Tibial artery (tissue), 4 donors: ENCODE results near the gene MMEL1.
A peak's percentile ranks its signal among the peaks of the same experiment; 100 is the strongest.

ENCODE experiments used
- DNase-seq, 2 donors: peaks; one replicate each; pipeline ENCODE4 v3.0.0-alpha.2; 2019
- H3K27ac ChIP-seq, 2 donors: fragments of 200-600 bp; sonication (generic) in 1 of 2; 1 replicate in 1 of 2; 2 replicates in 1 of 2; pipeline ENCODE4 v1.5.1; 2018 to 2019; ENCODE audit warnings: mild to moderate bottlenecking in 1 of 2
- H3K27me3 ChIP-seq, 2 donors: fragments of 200-600 bp; sonication (generic) in 1 of 2; one replicate each; pipeline versions ENCODE4 v1.5.1 to v1.6.0; 2016 to 2019
- H3K36me3 ChIP-seq, 3 donors: fragments of 200-600 bp; sonication (generic) in 2 of 3; one replicate each; pipeline ENCODE4 v1.5.1; 2016 to 2019; ENCODE audit warnings: mild to moderate bottlenecking in 2 of 3
- H3K4me1 ChIP-seq, 4 donors: fragments of 200-600 bp; sonication (generic) in 2 of 4; 1 replicate in 3 of 4; 2 replicates in 1 of 4; pipeline ENCODE4 v1.5.1; 2016 to 2019
- H3K4me3 ChIP-seq, 2 donors: fragments of 200-600 bp; sonication (generic) in 1 of 2; 1 replicate in 1 of 2; 2 replicates in 1 of 2; pipeline ENCODE4 v1.5.1; 2018 to 2019; ENCODE audit warnings: mild to moderate bottlenecking in 2 of 2
- H3K9me3 ChIP-seq, 3 donors: fragments of 200-600 bp; sonication (generic) in 1 of 3; one replicate each; pipeline ENCODE4 v1.5.1; 2016 to 2019
- intact Hi-C: fragments of 100-400 bp; cut with DNase I; formaldehyde crosslinking; loops from one replicate; pipeline ENCODE4 v1.15.0; 2023; ENCODE audit warnings: low total_unique reads
- TF ChIP-seq, protein P1 (sequence below), 2 experiments: fragments of 200-600 bp in 1 of 2; fragments of 450-650 bp in 1 of 2; IDR thresholded peaks; one replicate each; pipeline ENCODE4 v1.5.1; 2017 to 2019; ENCODE audit warnings: antibody characterized with exemption in 2 of 2, mild to moderate bottlenecking in 1 of 2, moderate library complexity in 1 of 2

Gene MMEL1

GRCh38 chr1:2596530-2597333, 36.1 kb downstream of the MMEL1 start:
- Histone ChIP-seq H3K36me3 (no peaks in the 10 kb centered on the region), H3K27me3 (peaks cover 0 to 35% of the 10 kb centered on the region in 2 donors), H3K4me3 (no peak overlapping the region), H3K9me3 (peaks cover 0 to 13% (median 13%) of the 10 kb centered on the region in 3 donors), H3K27ac (no peak overlapping the region), H3K4me1 (peaks cover 0 to 15% (median 0%) of the 10 kb centered on the region in 4 donors)
- peak in 1 of 2 donors; percentile 60 for DNase-seq
- intact Hi-C loops: no loop called here
- TF ChIP-seq, protein P1, sequence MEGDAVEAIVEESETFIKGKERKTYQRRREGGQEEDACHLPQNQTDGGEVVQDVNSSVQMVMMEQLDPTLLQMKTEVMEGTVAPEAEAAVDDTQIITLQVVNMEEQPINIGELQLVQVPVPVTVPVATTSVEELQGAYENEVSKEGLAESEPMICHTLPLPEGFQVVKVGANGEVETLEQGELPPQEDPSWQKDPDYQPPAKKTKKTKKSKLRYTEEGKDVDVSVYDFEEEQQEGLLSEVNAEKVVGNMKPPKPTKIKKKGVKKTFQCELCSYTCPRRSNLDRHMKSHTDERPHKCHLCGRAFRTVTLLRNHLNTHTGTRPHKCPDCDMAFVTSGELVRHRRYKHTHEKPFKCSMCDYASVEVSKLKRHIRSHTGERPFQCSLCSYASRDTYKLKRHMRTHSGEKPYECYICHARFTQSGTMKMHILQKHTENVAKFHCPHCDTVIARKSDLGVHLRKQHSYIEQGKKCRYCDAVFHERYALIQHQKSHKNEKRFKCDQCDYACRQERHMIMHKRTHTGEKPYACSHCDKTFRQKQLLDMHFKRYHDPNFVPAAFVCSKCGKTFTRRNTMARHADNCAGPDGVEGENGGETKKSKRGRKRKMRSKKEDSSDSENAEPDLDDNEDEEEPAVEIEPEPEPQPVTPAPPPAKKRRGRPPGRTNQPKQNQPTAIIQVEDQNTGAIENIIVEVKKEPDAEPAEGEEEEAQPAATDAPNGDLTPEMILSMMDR (IDR thresholded peaks at IDR 0.05): no peak

DNA sequence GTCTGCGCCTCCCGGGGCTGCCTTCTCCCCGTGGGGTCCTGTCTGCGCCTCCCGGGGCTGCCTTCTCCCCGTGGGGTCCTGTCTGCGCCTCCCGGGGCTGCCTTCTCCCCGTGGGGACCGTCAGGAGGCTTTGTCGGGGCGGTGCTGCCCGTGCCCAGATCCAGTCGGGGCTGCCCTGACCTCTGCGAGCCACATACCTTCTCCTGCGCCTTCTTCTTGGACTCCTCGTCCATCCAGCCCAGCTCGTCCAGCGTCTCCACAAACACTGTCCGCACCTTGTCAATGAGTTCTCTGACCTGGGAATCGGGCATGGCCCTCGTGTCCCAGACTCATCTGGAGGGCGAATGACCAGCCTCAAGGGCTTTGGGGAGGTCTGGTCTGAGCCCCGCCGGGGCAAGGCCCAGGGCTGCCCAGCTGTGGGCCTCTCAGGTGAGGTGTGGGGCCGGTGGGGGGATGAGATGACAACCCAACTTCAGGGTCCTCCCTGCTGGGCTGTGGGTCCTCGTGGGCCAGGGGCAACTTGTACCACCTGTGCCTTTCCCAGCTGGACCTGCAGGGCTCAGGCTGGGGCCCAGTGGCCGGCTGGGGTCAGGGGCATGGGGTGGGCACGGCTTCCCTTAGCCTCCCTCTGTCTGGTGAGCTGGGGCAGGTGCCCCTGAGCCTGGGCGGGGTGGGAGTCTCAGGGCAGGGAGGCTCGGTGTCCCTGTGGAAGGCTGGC, 36.8 kb downstream of the MMEL1 start:
- DNase-seq: peak in 1 of 2 donors; percentile 55

GRCh38 chr1:2595261-2595811, 37.5 kb downstream of the MMEL1 start:
- H3K36me3 ChIP-seq: no peaks in the 10 kb centered on the region
- no peak overlapping the region for H3K4me3 ChIP-seq
- peaks cover 0 to 13% (median 13%) of the 10 kb centered on the region in 3 donors for H3K9me3 ChIP-seq
- peaks cover 0 to 15% (median 0%) of the 10 kb centered on the region in 4 donors for H3K4me1 ChIP-seq
- H3K27me3 ChIP-seq: peaks cover 0 to 46% of the 10 kb centered on the region in 2 donors
- no peak overlapping the region for H3K27ac ChIP-seq
- TF ChIP-seq, protein P1 (IDR thresholded peaks at IDR 0.05): no peak
- intact Hi-C loops: no loop called here
- DNase-seq: no peak

More for the DNA sequence above, 36.8 kb downstream of the MMEL1 start:
- H3K27me3 ChIP-seq: peaks cover 0 to 41% of the 10 kb centered on the region in 2 donors
- H3K36me3 ChIP-seq: no peaks in the 10 kb centered on the region
- TF ChIP-seq, protein P1 (IDR thresholded peaks at IDR 0.05): no peak
- H3K4me1 ChIP-seq: peaks cover 0 to 15% (median 0%) of the 10 kb centered on the region in 4 donors
- H3K4me3 ChIP-seq: no peak overlapping the region
- intact Hi-C loops: no loop called here
- H3K27ac ChIP-seq: no peak overlapping the region
- H3K9me3 ChIP-seq: peaks cover 0 to 13% (median 13%) of the 10 kb centered on the region in 3 donors

GRCh38 chr1:2594641-2595131, 38.1 kb downstream of the MMEL1 start:
- Histone ChIP-seq H3K4me3 (no peak overlapping the region), H3K4me1 (peaks cover 0 to 15% (median 0%) of the 10 kb centered on the region in 4 donors), H3K9me3 (peaks cover 0 to 13% (median 13%) of the 10 kb centered on the region in 3 donors), H3K36me3 (peaks cover 0 to 3% (median 0%) of the 10 kb centered on the region in 3 donors), H3K27ac (no peak overlapping the region), H3K27me3 (peaks cover 0 to 46% of the 10 kb centered on the region in 2 donors)
- intact Hi-C loops: no loop called here
- TF ChIP-seq, protein P1 (IDR thresholded peaks at IDR 0.05): no peak
- DNase-seq: peak in 1 of 2 donors; percentile 61

DNA sequence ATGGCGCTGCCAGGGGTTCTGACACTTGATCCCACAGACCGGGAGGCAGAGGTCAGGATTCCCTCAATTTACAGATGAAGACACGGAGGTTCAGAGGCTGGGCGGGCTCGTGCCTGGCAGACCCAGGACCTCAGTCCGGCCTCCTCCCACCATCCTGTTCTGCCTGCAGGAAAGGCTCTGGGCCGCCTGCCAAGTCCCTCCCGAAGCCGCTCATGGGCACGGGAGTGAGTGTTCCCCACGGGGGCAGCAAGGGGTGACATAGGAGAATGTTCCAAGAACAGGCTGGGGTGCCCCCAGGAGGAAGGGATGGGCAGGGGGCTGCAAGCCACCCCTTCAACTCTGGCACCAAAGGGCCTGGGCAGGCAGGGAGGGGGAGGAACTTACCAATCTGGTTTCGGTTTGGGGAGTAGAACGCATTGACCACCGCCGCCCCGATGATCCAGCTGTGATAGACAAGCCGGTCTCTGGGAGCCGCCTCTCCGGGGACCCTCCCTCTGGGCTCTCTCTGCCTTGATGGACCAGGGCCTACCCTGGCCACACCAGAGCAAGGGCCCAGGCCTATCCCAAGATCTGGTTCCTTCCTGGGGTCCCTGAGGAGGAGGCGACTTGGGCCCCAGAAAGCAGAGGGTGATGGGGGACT, 38.7 kb downstream of the MMEL1 start:
- peaks cover 0 to 16% (median 0%) of the 10 kb centered on the region in 4 donors for H3K4me1 ChIP-seq
- H3K4me3 ChIP-seq: peak overlapping the region in 1 of 2 donors; percentile 17
- H3K9me3 ChIP-seq: peaks cover 0 to 13% (median 10%) of the 10 kb centered on the region in 3 donors
- peaks cover 0 to 9% (median 0%) of the 10 kb centered on the region in 3 donors for H3K36me3 ChIP-seq
- intact Hi-C loops: no loop called here
- H3K27me3 ChIP-seq: peaks cover 0 to 46% of the 10 kb centered on the region in 2 donors
- peak in 1 of 2 donors; percentile 69 for DNase-seq
- TF ChIP-seq, protein P1 (IDR thresholded peaks at IDR 0.05): no peak
- H3K27ac ChIP-seq: no peak overlapping the region
